Measurements from ENCODE around the gene TSSK1B. TPM values are rescaled to one million over a fixed set of nuclear protein-coding genes. Genes with fewer than 3 reads are reported as not detected.

TSSK1B gene
- not detected in 5 replicates for total RNA-seq (2022; extraction: Qiagen RNA extraction; ENCODE audit: low read depth)

DNA sequence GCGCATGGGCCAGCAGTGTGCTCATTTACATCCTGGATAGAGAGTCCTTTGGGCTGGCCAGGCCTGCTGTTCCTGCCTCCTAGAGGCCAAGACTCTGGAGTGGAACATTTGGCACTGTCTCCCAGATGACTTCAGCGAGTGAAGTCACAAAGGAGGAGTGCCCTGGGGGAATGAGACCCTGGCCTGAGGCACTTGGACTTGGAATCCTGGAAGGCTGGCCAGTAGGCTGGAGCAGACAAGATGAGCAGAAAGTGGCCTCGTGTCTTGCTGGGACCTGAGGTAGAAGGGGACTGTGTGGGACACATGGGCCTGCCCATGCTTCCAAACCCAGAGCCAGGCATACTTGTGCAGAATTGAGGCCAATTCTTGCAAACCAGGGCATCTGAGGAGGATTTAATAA is at the start of gene TSSK1B:
Gene TSSK1B, minus strand, starts transcription at position 101 of the 400 bp plus-strand sequence. CDS start 150 bp downstream, outside the sequence.

Other genes with a start within 250 kb of the TSSK1B start
- 0.22 to 0.38 TPM (median 0.37 TPM) in 5 replicates for gene MCC, start 53.5 kb upstream of the TSSK1B start, total RNA-seq (2022; extraction: Qiagen RNA extraction; ENCODE audit: low read depth)
- 5.2 to 8.9 TPM (median 8.6 TPM) in 5 replicates for gene YTHDC2, start 78.7 kb upstream of the TSSK1B start, total RNA-seq (2022; extraction: Qiagen RNA extraction; ENCODE audit: low read depth)

All from A549 treated with ZK216348 at 1 μM for 4 hours (cell line).